ENCODE data around the gene AMZ1. TPM values are rescaled to one million over a fixed set of nuclear protein-coding genes. Genes with fewer than 3 reads are reported as not detected.

The AMZ1 gene
- polyA plus RNA-seq (2014; cell fraction: cytosol; rRNA removed) = 0.05 and 0.06 TPM in 2 replicates
- 0.29 TPM in 1 of 2 replicates, not detected in the other for polyA plus RNA-seq (2014; cell fraction: nucleus; rRNA removed)

GRCh38 chr7:2687881-2688318 lies at the start of gene AMZ1:
Gene AMZ1 (plus strand): TSS chr7:2688202. CDS start chr7:2700452, 12,250 bp downstream.
- no peak for DNase-seq (ENCODE audit: low spot score)

GRCh38 chr7:2638224-2638991 lies 49.6 kb upstream of the AMZ1 start:
- no peak for DNase-seq (ENCODE audit: low spot score)

- no peak for DNase-seq (ENCODE audit: low spot score)
Observed at GRCh38 chr7:2639181-2639681, 48.8 kb upstream of the AMZ1 start.

- DNase-seq (ENCODE audit: low spot score) = no peak
Observed at GRCh38 chr7:2639695-2640481, 48.1 kb upstream of the AMZ1 start.

GRCh38 chr7:2640482-2640830 lies 47.5 kb upstream of the AMZ1 start:
- DNase-seq (ENCODE audit: low spot score) = no peak

- no peak for DNase-seq (ENCODE audit: low spot score)
Observed at GRCh38 chr7:2640846-2641316, 47.1 kb upstream of the AMZ1 start.

- DNase-seq (ENCODE audit: low spot score) = no peak
Observed at GRCh38 chr7:2641406-2642393, 46.3 kb upstream of the AMZ1 start.

- no peak for DNase-seq (ENCODE audit: low spot score)
Observed at GRCh38 chr7:2643386-2644219, 44.4 kb upstream of the AMZ1 start.

- DNase-seq (ENCODE audit: low spot score) = no peak
Observed at GRCh38 chr7:2644220-2644561, 43.8 kb upstream of the AMZ1 start.

- no peak for DNase-seq (ENCODE audit: low spot score)
Observed at GRCh38 chr7:2644562-2645273, 43.3 kb upstream of the AMZ1 start.

- DNase-seq (ENCODE audit: low spot score) = peak; percentile 55
Observed at GRCh38 chr7:2645274-2645868, 42.6 kb upstream of the AMZ1 start.

GRCh38 chr7:2646336-2646679 lies 41.7 kb upstream of the AMZ1 start:
- no peak for DNase-seq (ENCODE audit: low spot score)

- DNase-seq (ENCODE audit: low spot score) = no peak
Observed at GRCh38 chr7:2646680-2647571, 41.1 kb upstream of the AMZ1 start.

- DNase-seq (ENCODE audit: low spot score) = no peak
Observed at GRCh38 chr7:2647594-2648172, 40.3 kb upstream of the AMZ1 start.

GRCh38 chr7:2649139-2649838 lies 38.7 kb upstream of the AMZ1 start:
- DNase-seq (ENCODE audit: low spot score) = no peak

- DNase-seq (ENCODE audit: low spot score) = no peak
Observed at GRCh38 chr7:2649991-2650390, 38.0 kb upstream of the AMZ1 start.

GRCh38 chr7:2650451-2650850 lies 37.6 kb upstream of the AMZ1 start:
- no peak for DNase-seq (ENCODE audit: low spot score)

Data from SK-N-DZ (cell line).